Measurements from ENCODE around the gene RPAP2. TPM values are rescaled to one million over a fixed set of nuclear protein-coding genes. Genes with fewer than 3 reads are reported as not detected.

RPAP2 gene
- total RNA-seq, 1 experiment from 2014 or later: 21.6 TPM

GRCh38 chr1:92443893-92444292 is 145.0 kb downstream of the RPAP2 start:
- Mint-ChIP-seq H3K4me3 (ENCODE audit: low read depth, unreplicated experiment) (no peak overlapping the region), H3K27me3 (ENCODE audit: unreplicated experiment) (peaks cover 25% of the 10 kb centered on the region), H3K9me3 (ENCODE audit: low read depth, unreplicated experiment) (no peaks in the 10 kb centered on the region), H3K36me3 (ENCODE audit: insufficient read depth, unreplicated experiment) (peaks cover 8% of the 10 kb centered on the region), H3K27ac (ENCODE audit: unreplicated experiment) (peak overlapping the region; percentile 5), H3K4me1 (ENCODE audit: low read depth, unreplicated experiment) (peaks cover 16% of the 10 kb centered on the region)
- DNase-seq: no peak
- no TSS peak for BruUV-seq (replicated peaks)
- TF ChIP-seq CTCF (IDR thresholded peaks at IDR 0.05; ENCODE audit: unreplicated experiment): no peak
- intact Hi-C loops (cut with micrococcal nuclease; ENCODE audit: unreplicated experiment): no loop called here
- CTCF ChIA-PET: no interaction called here

GRCh38 chr1:92444351-92444750 is 145.5 kb downstream of the RPAP2 start:
- CTCF ChIA-PET: no interaction called here
- peaks cover 8% of the 10 kb centered on the region for H3K36me3 Mint-ChIP-seq (ENCODE audit: insufficient read depth, unreplicated experiment)
- TF ChIP-seq CTCF (IDR thresholded peaks at IDR 0.05; ENCODE audit: unreplicated experiment): no peak
- no peaks in the 10 kb centered on the region for H3K9me3 Mint-ChIP-seq (ENCODE audit: low read depth, unreplicated experiment)
- H3K27ac Mint-ChIP-seq (ENCODE audit: unreplicated experiment): peak overlapping the region; percentile 5
- intact Hi-C loops (cut with micrococcal nuclease; ENCODE audit: unreplicated experiment): no loop called here
- H3K4me1 Mint-ChIP-seq (ENCODE audit: low read depth, unreplicated experiment): peaks cover 16% of the 10 kb centered on the region
- H3K27me3 Mint-ChIP-seq (ENCODE audit: unreplicated experiment): peaks cover 30% of the 10 kb centered on the region
- H3K4me3 Mint-ChIP-seq (ENCODE audit: low read depth, unreplicated experiment): no peak overlapping the region
- DNase-seq: no peak
- BruUV-seq (replicated peaks): no TSS peak

- no TSS peak for BruUV-seq (replicated peaks)
- intact Hi-C loops (cut with micrococcal nuclease; ENCODE audit: unreplicated experiment): no loop called here
- H3K27me3 Mint-ChIP-seq (ENCODE audit: unreplicated experiment): peaks cover 32% of the 10 kb centered on the region
- CTCF ChIA-PET: interaction anchor here (0.7 kb wide), 1 partner anchor 1682 kb away, joined by 8 read pairs; no protein-coding TSS in a partner anchor
- no peak overlapping the region for H3K4me3 Mint-ChIP-seq (ENCODE audit: low read depth, unreplicated experiment)
- H3K27ac Mint-ChIP-seq (ENCODE audit: unreplicated experiment): no peak overlapping the region
- no peak for DNase-seq
- peaks cover 8% of the 10 kb centered on the region for H3K36me3 Mint-ChIP-seq (ENCODE audit: insufficient read depth, unreplicated experiment)
- H3K4me1 Mint-ChIP-seq (ENCODE audit: low read depth, unreplicated experiment): peaks cover 16% of the 10 kb centered on the region
- no peaks in the 10 kb centered on the region for H3K9me3 Mint-ChIP-seq (ENCODE audit: low read depth, unreplicated experiment)
- TF ChIP-seq CTCF (IDR thresholded peaks at IDR 0.05; ENCODE audit: unreplicated experiment): no peak
Measured at GRCh38 chr1:92445865-92446264, 147.0 kb downstream of the RPAP2 start.

GRCh38 chr1:92446546-92446945 is 147.7 kb downstream of the RPAP2 start:
- no peak for DNase-seq
- TF ChIP-seq CTCF (IDR thresholded peaks at IDR 0.05; ENCODE audit: unreplicated experiment): no peak
- H3K36me3 Mint-ChIP-seq (ENCODE audit: insufficient read depth, unreplicated experiment): peaks cover 5% of the 10 kb centered on the region

More at GRCh38 chr1:92446546-92446945, 147.7 kb downstream of the RPAP2 start:
- Mint-ChIP-seq H3K4me3 (ENCODE audit: low read depth, unreplicated experiment) (no peak overlapping the region), H3K4me1 (ENCODE audit: low read depth, unreplicated experiment) (peaks cover 13% of the 10 kb centered on the region), H3K27ac (ENCODE audit: unreplicated experiment) (no peak overlapping the region), H3K9me3 (ENCODE audit: low read depth, unreplicated experiment) (no peaks in the 10 kb centered on the region), H3K27me3 (ENCODE audit: unreplicated experiment) (peaks cover 32% of the 10 kb centered on the region)
- no TSS peak for BruUV-seq (replicated peaks)
- CTCF ChIA-PET: interaction anchor here (0.6 kb wide), 2 partner anchors 137 to 1431 kb away, joined by 5 read pairs; no protein-coding TSS in a partner anchor
- intact Hi-C loops (cut with micrococcal nuclease; ENCODE audit: unreplicated experiment): no loop called here

Measured in Calu3 (cell line).